Neuronal stem cell (in vitro differentiated cells): ENCODE data around the gene SLFN12L.

ENCODE experiments used
- DNase-seq: peaks from one replicate; pipeline ENCODE4 v3.0.0-alpha.2; 2013; ENCODE audit warnings: low spot score
- H2AFZ ChIP-seq: one replicate; pipeline ENCODE4 v1.6.1; 2013; ENCODE audit warnings: mild to moderate bottlenecking, low read length, inconsistent platforms
- H2AK5ac ChIP-seq: 2 replicates; pipeline ENCODE4 v1.6.1; 2013; ENCODE audit warnings: low read depth, mild to moderate bottlenecking, inconsistent platforms, low read length, moderate library complexity, mixed read lengths
- H2BK120ac ChIP-seq: 2 replicates; pipeline ENCODE4 v1.6.1; 2013; ENCODE audit warnings: low read depth, mild to moderate bottlenecking, inconsistent platforms, low read length, moderate library complexity, mixed read lengths
- H2BK12ac ChIP-seq: one replicate; pipeline ENCODE4 v1.6.1; 2013; ENCODE audit warnings: low read length, inconsistent platforms
- H2BK15ac ChIP-seq: 2 replicates; pipeline ENCODE4 v1.6.1; 2013; ENCODE audit warnings: mild to moderate bottlenecking, low read length, inconsistent platforms, mixed read lengths
- H2BK5ac ChIP-seq: one replicate; pipeline ENCODE4 v1.6.1; 2013; ENCODE audit warnings: inconsistent platforms, mild to moderate bottlenecking, low read length, moderate library complexity
- H3K14ac ChIP-seq: one replicate; pipeline ENCODE4 v1.6.1; 2013; ENCODE audit warnings: low read length, inconsistent platforms
- H3K18ac ChIP-seq: 2 replicates; pipeline ENCODE4 v1.6.1; 2013; ENCODE audit warnings: low read length, inconsistent platforms
- H3K23ac ChIP-seq: 2 replicates; pipeline ENCODE4 v1.6.1; 2013; ENCODE audit warnings: low read depth, mild to moderate bottlenecking, mixed read lengths, low read length, inconsistent platforms; ENCODE audit not compliant: poor library complexity
- H3K27ac ChIP-seq: replicated peaks from 3 replicates; pipeline ENCODE4 v1.5.1; 2013; ENCODE audit warnings: low read length, inconsistent platforms
- H3K27me3 ChIP-seq, 3 experiments: 2 replicates each; pipeline ENCODE4 v1.6.1; 2013; ENCODE audit warnings: low read length in 3 of 3, mild to moderate bottlenecking in 2 of 3, inconsistent platforms in 1 of 3, low read depth in 1 of 3, mixed read lengths in 1 of 3, moderate library complexity in 1 of 3; ENCODE audit not compliant: control insufficient read depth in 3 of 3, insufficient read depth in 3 of 3
- H3K36me3 ChIP-seq, 2 donors: replicated peaks in 1 of 2; 2 replicates each; pipeline ENCODE4 v1.6.1; 2013; ENCODE audit warnings: low read length in 2 of 2; ENCODE audit not compliant: control insufficient read depth in 2 of 2, insufficient read depth in 2 of 2
- H3K4ac ChIP-seq: 2 replicates; pipeline ENCODE4 v1.6.1; 2013; ENCODE audit warnings: inconsistent platforms, mild to moderate bottlenecking, low read length, moderate library complexity
- H3K4me1 ChIP-seq, 2 donors: 1 replicate in 1 of 2; 2 replicates in 1 of 2; pipeline ENCODE4 v1.6.1; 2013; ENCODE audit warnings: low read length in 2 of 2, low read depth in 1 of 2; ENCODE audit not compliant: control insufficient read depth in 2 of 2, insufficient read depth in 1 of 2
- H3K4me2 ChIP-seq: one replicate; pipeline ENCODE4 v1.6.1; 2013; ENCODE audit warnings: mild to moderate bottlenecking, low read length, inconsistent platforms; ENCODE audit not compliant: insufficient read depth, poor library complexity, severe bottlenecking
- H3K4me3 ChIP-seq, 2 donors: 2 replicates each; pipeline ENCODE4 v1.5.1; 2013; ENCODE audit warnings: low read length in 2 of 2, mild to moderate bottlenecking in 2 of 2, inconsistent platforms in 1 of 2, moderate library complexity in 1 of 2
- H3K79me1 ChIP-seq: one replicate; pipeline ENCODE4 v1.6.1; 2013; ENCODE audit warnings: low read depth, mild to moderate bottlenecking, inconsistent platforms, low read length, moderate library complexity
- H3K9ac ChIP-seq: one replicate; pipeline ENCODE4 v1.6.1; 2013; ENCODE audit warnings: mild to moderate bottlenecking, low read depth, low read length, inconsistent platforms; ENCODE audit not compliant: poor library complexity
- H3K9me3 ChIP-seq, 2 donors: replicated peaks in 1 of 2; 2 replicates each; pipeline versions ENCODE3 to v1.6.1; 2013; ENCODE audit warnings: low read length in 2 of 2, mild to moderate bottlenecking in 2 of 2, inconsistent platforms in 1 of 2, low read depth in 1 of 2, mixed read lengths in 1 of 2, moderate library complexity in 1 of 2; ENCODE audit not compliant: control insufficient read depth in 2 of 2, insufficient read depth in 1 of 2
- H4K8ac ChIP-seq: one replicate; pipeline ENCODE4 v1.6.1; 2013; ENCODE audit warnings: low read depth, mild to moderate bottlenecking, inconsistent platforms, low read length, moderate library complexity
- H4K91ac ChIP-seq: one replicate; pipeline ENCODE4 v1.6.1; 2013; ENCODE audit warnings: low read length, low read depth, mild to moderate bottlenecking, inconsistent platforms; ENCODE audit not compliant: poor library complexity
- WGBS, 2 donors: extraction: QIAGEN DNeasy Blood & Tissue Kit; methylation state at CpG; one replicate each; pipeline ENCODE4 v1.1.7; 2013; ENCODE audit warnings: missing lambda C conversion rate in 2 of 2, mixed read lengths in 1 of 2; ENCODE audit not compliant: insufficient read length in 2 of 2, insufficient replicate concordance in 1 of 2; ENCODE audit errors: extremely low coverage in 2 of 2; 5-methylcytosine and 5-hydroxymethylcytosine counted together

SLFN12L gene

GRCh38 chr17:35476283-35476820, 61.1 kb downstream of the SLFN12L start:
- Histone ChIP-seq H2AFZ (no peak overlapping the region), H2BK15ac (no peak overlapping the region), H3K4me1 (no peaks in the 10 kb centered on the region), H3K27me3 (peaks cover 0 to 25% (median 8%) of the 10 kb centered on the region in 3 experiments), H3K4me2 (no peak overlapping the region), H3K27ac (no peak overlapping the region), H3K4ac (no peak overlapping the region), H3K18ac (no peak overlapping the region), H3K36me3 (no peaks in the 10 kb centered on the region), H3K23ac (no peak overlapping the region), H4K8ac (no peak overlapping the region), H3K14ac (no peak overlapping the region), H2BK120ac (no peak overlapping the region), H3K4me3 (no peak overlapping the region), H4K91ac (no peak overlapping the region), H2BK5ac (no peak overlapping the region), H3K9ac (no peak overlapping the region), H3K79me1 (no peaks in the 10 kb centered on the region), H3K9me3 (no peaks in the 10 kb centered on the region), H2BK12ac (no peak overlapping the region), H2AK5ac (no peak overlapping the region)
- no peak for DNase-seq
- no CpG with 5 or more reads among the region's 2 CpGs for WGBS, 2 donors

- no peak overlapping the region for H2BK15ac ChIP-seq
- H3K23ac ChIP-seq, result no peak overlapping the region
- H3K27me3 ChIP-seq, result peaks cover 0 to 17% (median 2%) of the 10 kb centered on the region in 3 experiments
- no peak overlapping the region for H2BK5ac ChIP-seq
- no peaks in the 10 kb centered on the region for H3K4me1 ChIP-seq
- no peak overlapping the region for H3K4ac ChIP-seq
- H4K8ac ChIP-seq, result no peak overlapping the region
- H2AK5ac ChIP-seq, result no peak overlapping the region
- H3K27ac ChIP-seq, result no peak overlapping the region
- H3K14ac ChIP-seq, result no peak overlapping the region
- no peak overlapping the region for H2AFZ ChIP-seq
- no peak overlapping the region for H3K18ac ChIP-seq
- WGBS, 2 donors, result no CpG with 5 or more reads among the region's 4 CpGs
- no peak overlapping the region for H3K9ac ChIP-seq
- H3K4me2 ChIP-seq, result no peak overlapping the region
- DNase-seq, result no peak
- H3K9me3 ChIP-seq, result no peaks in the 10 kb centered on the region
- no peak overlapping the region for H2BK12ac ChIP-seq
- no peak overlapping the region for H3K4me3 ChIP-seq
- no peaks in the 10 kb centered on the region for H3K36me3 ChIP-seq
- no peak overlapping the region for H4K91ac ChIP-seq
- H2BK120ac ChIP-seq, result no peak overlapping the region
- no peaks in the 10 kb centered on the region for H3K79me1 ChIP-seq
Measured at GRCh38 chr17:35468475-35468874, 69.0 kb downstream of the SLFN12L start.

- no peak overlapping the region for H4K91ac ChIP-seq
- DNase-seq, result no peak
- H3K79me1 ChIP-seq, result no peaks in the 10 kb centered on the region
- H2BK5ac ChIP-seq, result no peak overlapping the region
- H3K4me1 ChIP-seq, result no peaks in the 10 kb centered on the region
- no CpG with 5 or more reads among the region's 4 CpGs for WGBS, 2 donors
- no peaks in the 10 kb centered on the region for H3K36me3 ChIP-seq
- H3K4ac ChIP-seq, result no peak overlapping the region
- no peak overlapping the region for H3K23ac ChIP-seq
- H3K27ac ChIP-seq, result no peak overlapping the region
- H3K4me3 ChIP-seq, result no peak overlapping the region
- H3K18ac ChIP-seq, result no peak overlapping the region
- H2BK120ac ChIP-seq, result no peak overlapping the region
- H3K14ac ChIP-seq, result no peak overlapping the region
- peaks cover 0 to 24% (median 5%) of the 10 kb centered on the region in 3 experiments for H3K27me3 ChIP-seq
- no peak overlapping the region for H2BK15ac ChIP-seq
- no peaks in the 10 kb centered on the region for H3K9me3 ChIP-seq
- H3K9ac ChIP-seq, result no peak overlapping the region
- no peak overlapping the region for H4K8ac ChIP-seq
- no peak overlapping the region for H2AK5ac ChIP-seq
- no peak overlapping the region for H2BK12ac ChIP-seq
- no peak overlapping the region for H2AFZ ChIP-seq
- H3K4me2 ChIP-seq, result no peak overlapping the region
Measured at GRCh38 chr17:35467824-35468223, 69.7 kb downstream of the SLFN12L start.

- H2AK5ac ChIP-seq, result no peak overlapping the region
- H3K9me3 ChIP-seq, result no peaks in the 10 kb centered on the region
- H4K8ac ChIP-seq, result no peak overlapping the region
- H3K4me1 ChIP-seq, result peaks cover 0 to 3% of the 10 kb centered on the region in 2 donors
- H2AFZ ChIP-seq, result peak overlapping the region; percentile 59
- no peak overlapping the region for H2BK5ac ChIP-seq
- no peak overlapping the region for H3K27ac ChIP-seq
- H3K14ac ChIP-seq, result peak overlapping the region; percentile 21
- peak overlapping the region; percentile 62 for H3K4me2 ChIP-seq
- H2BK120ac ChIP-seq, result no peak overlapping the region
- peak overlapping the region in 1 of 2 donors; percentile 69 for H3K4me3 ChIP-seq
- H3K18ac ChIP-seq, result peak overlapping the region; percentile 87
- H3K27me3 ChIP-seq, result peaks cover 4 to 53% (median 21%) of the 10 kb centered on the region in 3 experiments
- no CpG with 5 or more reads among the region's 44 CpGs for WGBS, 2 donors
- DNase-seq, result peak; percentile 50
- H3K79me1 ChIP-seq, result no peaks in the 10 kb centered on the region
- H2BK15ac ChIP-seq, result no peak overlapping the region
- H3K36me3 ChIP-seq, result no peaks in the 10 kb centered on the region
- H3K9ac ChIP-seq, result peak overlapping the region; percentile 60
- no peak overlapping the region for H2BK12ac ChIP-seq
- no peak overlapping the region for H3K4ac ChIP-seq
- no peak overlapping the region for H4K91ac ChIP-seq
- H3K23ac ChIP-seq, result no peak overlapping the region
Measured at GRCh38 chr17:35460354-35460851, 77.1 kb downstream of the SLFN12L start.
